ENCODE data around the gene RARA.

- TF ChIP-seq EZH2 (IDR thresholded peaks at IDR 0.05; ENCODE audit: borderline replicate concordance, insufficient read depth, low read length, poor library complexity, severe bottlenecking) (no peak), CTCF (IDR thresholded peaks at IDR 0.05; ENCODE audit: poor library complexity, severe bottlenecking) (no peak), POLR2AphosphoS5 (IDR thresholded peaks at IDR 0.05) (no peak), EP300 (conservative IDR thresholded peaks at IDR 0.05; ENCODE audit: poor library complexity, severe bottlenecking) (no peak), MXI1 (conservative IDR thresholded peaks at IDR 0.05; ENCODE audit: poor library complexity, severe bottlenecking) (no peak), REST (IDR thresholded peaks at IDR 0.05; ENCODE audit: borderline replicate concordance) (no peak), TAF1 (IDR thresholded peaks at IDR 0.05; ENCODE audit: low read depth) (no peak)
Measured at GRCh38 chr17:40340327-40340726, 31.3 kb downstream of the RARA start.
